ENCODE measurements around the gene GH1. TPM values are rescaled to one million over a fixed set of nuclear protein-coding genes. Genes with fewer than 3 reads are reported as not detected.

The GH1 gene
- total RNA-seq, 4 donors from 2014 or later = not detected

GRCh38 chr17:63955232-63955631 is 36.6 kb upstream of the GH1 start:
- no peaks in the 10 kb centered on the region for H3K36me3 ChIP-seq
- no peaks in the 10 kb centered on the region for H3K9me3 ChIP-seq
- H3K4me1 ChIP-seq = peaks cover 0 to 3% (median 0%) of the 10 kb centered on the region in 4 donors
- TF ChIP-seq POLR2A (IDR thresholded peaks at IDR 0.05) = no peak
- TF ChIP-seq CTCF (IDR thresholded peaks at IDR 0.05) = no peak
- TF ChIP-seq EP300 (IDR thresholded peaks at IDR 0.05) = no peak
- no peak for DNase-seq (ENCODE audit: low spot score in 2 of 2)
- no peak overlapping the region for H3K4me3 ChIP-seq
- peaks cover 0 to 7% of the 10 kb centered on the region in 2 donors for H3K27me3 ChIP-seq
- WGBS, 2 donors = 74 to 83% methylated on average over 11 of the region's 11 CpGs
- H3K27ac ChIP-seq = no peak overlapping the region

- no peak overlapping the region for H3K27ac ChIP-seq
- H3K4me3 ChIP-seq = no peak overlapping the region
- no peaks in the 10 kb centered on the region for H3K9me3 ChIP-seq
- peaks cover 0 to 12% of the 10 kb centered on the region in 2 donors for H3K27me3 ChIP-seq
- no peak for DNase-seq (ENCODE audit: low spot score in 2 of 2)
- no peak for TF ChIP-seq EP300 (IDR thresholded peaks at IDR 0.05)
- TF ChIP-seq CTCF (IDR thresholded peaks at IDR 0.05) = no peak
- TF ChIP-seq POLR2A (IDR thresholded peaks at IDR 0.05) = no peak
- H3K4me1 ChIP-seq = peaks cover 0 to 3% (median 0%) of the 10 kb centered on the region in 4 donors
- no peaks in the 10 kb centered on the region for H3K36me3 ChIP-seq
- 61 to 65% methylated on average over 11 of the region's 11 CpGs for WGBS, 2 donors
These were observed 35.9 kb upstream of the GH1 start for GRCh38 chr17:63954402-63955063.

GRCh38 chr17:63950940-63951907 is 32.6 kb upstream of the GH1 start:
- TF ChIP-seq EP300 (IDR thresholded peaks at IDR 0.05) = no peak
- TF ChIP-seq CTCF (IDR thresholded peaks at IDR 0.05) = peak in 1 of 5 experiments; percentile 34
- H3K36me3 ChIP-seq = no peaks in the 10 kb centered on the region
- WGBS, 2 donors = 88 to 90% methylated on average over 28 to 29 of the region's 29 CpGs

GRCh38 chr17:63949576-63950250 is 31.1 kb upstream of the GH1 start:
- 77 to 78% methylated on average over 15 to 18 of the region's 18 CpGs for WGBS, 2 donors
- DNase-seq (ENCODE audit: low spot score in 2 of 2) = no peak
- H3K27me3 ChIP-seq = peaks cover 0 to 16% of the 10 kb centered on the region in 2 donors

More at GRCh38 chr17:63950940-63951907, 32.6 kb upstream of the GH1 start:
- H3K9me3 ChIP-seq = no peaks in the 10 kb centered on the region
- no peak for DNase-seq (ENCODE audit: low spot score in 2 of 2)
- no peak overlapping the region for H3K27ac ChIP-seq
- peaks cover 0 to 3% (median 0%) of the 10 kb centered on the region in 4 donors for H3K4me1 ChIP-seq
- peaks cover 0 to 16% of the 10 kb centered on the region in 2 donors for H3K27me3 ChIP-seq
- no peak overlapping the region for H3K4me3 ChIP-seq

More at GRCh38 chr17:63949576-63950250, 31.1 kb upstream of the GH1 start:
- H3K4me1 ChIP-seq = peaks cover 0 to 3% (median 0%) of the 10 kb centered on the region in 4 donors
- TF ChIP-seq CTCF (IDR thresholded peaks at IDR 0.05) (no peak), POLR2A (IDR thresholded peaks at IDR 0.05) (no peak), EP300 (IDR thresholded peaks at IDR 0.05) (no peak)
- no peaks in the 10 kb centered on the region for H3K9me3 ChIP-seq
- no peak overlapping the region for H3K4me3 ChIP-seq
- H3K27ac ChIP-seq = no peak overlapping the region
- H3K36me3 ChIP-seq = no peaks in the 10 kb centered on the region

Data from tibial nerve (tissue), 4 donors.